ENCODE data around the gene ENTPD1. TPM values are rescaled to one million over a fixed set of nuclear protein-coding genes. Genes with fewer than 3 reads are reported as not detected.
"Not testable (repeated sequence)": the region's sequence is repeated elsewhere in the genome, so short reads cannot be mapped to it uniquely, and the experiment has no call there.

The ENTPD1 gene
- total and polyA plus RNA-seq, 10 of the 15 experiments (the other 5 are each of a cell fraction or from before 2014, with no cell fraction given): 110 to 413 (median 161) TPM

DNA sequence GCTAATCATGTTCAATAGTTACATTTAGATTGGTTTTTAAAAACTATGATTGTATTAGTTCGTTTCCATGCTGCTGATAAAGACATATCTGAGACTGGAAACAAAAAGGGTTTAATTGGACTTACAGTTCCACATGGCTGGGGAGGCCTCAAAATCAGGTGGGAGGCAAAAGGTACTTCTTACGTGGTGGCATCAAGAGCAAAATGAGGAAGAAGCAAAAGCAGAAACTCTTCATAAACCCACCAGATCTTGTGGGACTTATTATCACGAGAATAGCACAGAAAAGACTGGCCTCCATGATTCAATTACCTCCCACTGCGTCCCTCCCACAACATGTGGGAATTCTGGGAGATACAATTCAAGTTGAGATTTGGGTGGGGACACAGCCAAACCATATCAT, 117.7 kb downstream of the ENTPD1 start (continued):
- TF ChIP-seq, protein P1, sequence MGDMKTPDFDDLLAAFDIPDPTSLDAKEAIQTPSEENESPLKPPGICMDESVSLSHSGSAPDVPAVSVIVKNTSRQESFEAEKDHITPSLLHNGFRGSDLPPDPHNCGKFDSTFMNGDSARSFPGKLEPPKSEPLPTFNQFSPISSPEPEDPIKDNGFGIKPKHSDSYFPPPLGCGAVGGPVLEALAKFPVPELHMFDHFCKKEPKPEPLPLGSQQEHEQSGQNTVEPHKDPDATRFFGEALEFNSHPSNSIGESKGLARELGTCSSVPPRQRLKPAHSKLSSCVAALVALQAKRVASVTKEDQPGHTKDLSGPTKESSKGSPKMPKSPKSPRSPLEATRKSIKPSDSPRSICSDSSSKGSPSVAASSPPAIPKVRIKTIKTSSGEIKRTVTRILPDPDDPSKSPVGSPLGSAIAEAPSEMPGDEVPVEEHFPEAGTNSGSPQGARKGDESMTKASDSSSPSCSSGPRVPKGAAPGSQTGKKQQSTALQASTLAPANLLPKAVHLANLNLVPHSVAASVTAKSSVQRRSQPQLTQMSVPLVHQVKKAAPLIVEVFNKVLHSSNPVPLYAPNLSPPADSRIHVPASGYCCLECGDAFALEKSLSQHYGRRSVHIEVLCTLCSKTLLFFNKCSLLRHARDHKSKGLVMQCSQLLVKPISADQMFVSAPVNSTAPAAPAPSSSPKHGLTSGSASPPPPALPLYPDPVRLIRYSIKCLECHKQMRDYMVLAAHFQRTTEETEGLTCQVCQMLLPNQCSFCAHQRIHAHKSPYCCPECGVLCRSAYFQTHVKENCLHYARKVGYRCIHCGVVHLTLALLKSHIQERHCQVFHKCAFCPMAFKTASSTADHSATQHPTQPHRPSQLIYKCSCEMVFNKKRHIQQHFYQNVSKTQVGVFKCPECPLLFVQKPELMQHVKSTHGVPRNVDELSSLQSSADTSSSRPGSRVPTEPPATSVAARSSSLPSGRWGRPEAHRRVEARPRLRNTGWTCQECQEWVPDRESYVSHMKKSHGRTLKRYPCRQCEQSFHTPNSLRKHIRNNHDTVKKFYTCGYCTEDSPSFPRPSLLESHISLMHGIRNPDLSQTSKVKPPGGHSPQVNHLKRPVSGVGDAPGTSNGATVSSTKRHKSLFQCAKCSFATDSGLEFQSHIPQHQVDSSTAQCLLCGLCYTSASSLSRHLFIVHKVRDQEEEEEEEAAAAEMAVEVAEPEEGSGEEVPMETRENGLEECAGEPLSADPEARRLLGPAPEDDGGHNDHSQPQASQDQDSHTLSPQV (IDR thresholded peaks at IDR 0.05): no peak
- TF ChIP-seq CHD1 (IDR thresholded peaks at IDR 0.05; ENCODE audit: low read depth, low read length) (no peak), SPI1 (IDR thresholded peaks at IDR 0.05; ENCODE audit: borderline replicate concordance, insufficient read depth, low read depth, low read length) (peak; percentile 16; the same call in 1 of the 2 replicates), ZSCAN29 (IDR thresholded peaks at IDR 0.05) (no peak)

DNA sequence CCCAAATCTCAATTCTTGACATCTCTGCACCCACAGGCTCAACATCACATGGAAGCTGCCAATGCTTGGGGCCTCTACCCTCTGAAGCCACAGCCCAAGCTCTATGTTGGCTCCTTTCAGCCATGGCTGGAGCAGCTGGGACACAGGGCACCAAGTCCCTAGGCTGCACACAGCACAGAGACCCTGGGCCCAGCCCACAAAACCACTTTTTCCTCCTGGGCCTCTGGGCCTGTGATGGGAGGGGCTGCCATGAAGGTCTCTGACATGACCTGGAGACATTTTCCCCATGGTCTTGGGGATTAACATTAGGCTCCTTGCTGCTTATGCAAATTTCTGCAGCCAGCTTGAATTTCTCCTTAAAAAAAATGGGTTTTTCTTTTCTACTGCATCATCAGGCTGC, 118.8 kb downstream of the ENTPD1 start:
- H3K79me2 ChIP-seq (ENCODE audit: control insufficient read depth, insufficient read depth, low read length); BruUV-seq (replicated peaks); H3K27me3 ChIP-seq (replicated peaks in 1 of 2; ENCODE audit: control insufficient read depth in 2 of 2, insufficient read depth in 2 of 2, low read length in 1 of 2); H3K4me3 ChIP-seq; DNase-seq (ENCODE audit: low read depth, low spot score); H3K9me3 ChIP-seq (replicated peaks; ENCODE audit: control insufficient read depth, insufficient read depth, low read length); in situ Hi-C loops (cut with MboI); H3K4me2 ChIP-seq (ENCODE audit: control insufficient read depth, insufficient read depth); H4K20me1 ChIP-seq (ENCODE audit: control insufficient read depth, insufficient read depth); intact Hi-C loops (cut with micrococcal nuclease; ENCODE audit: unreplicated experiment); H3K4me1 ChIP-seq (ENCODE audit: control insufficient read depth, insufficient read depth, low read length); H3K9ac ChIP-seq (ENCODE audit: control insufficient read depth, insufficient read depth, low read length); H2AFZ ChIP-seq (ENCODE audit: control insufficient read depth, low read depth, low read length); POLR2A ChIA-PET; H3K27ac ChIP-seq (ENCODE audit: control insufficient read depth, insufficient read depth); ATAC-seq; FAIRE-seq: not testable (repeated sequence)
- H3K36me3 ChIP-seq (ENCODE audit: control insufficient read depth in 2 of 2, insufficient read depth in 2 of 2, low read length in 1 of 2): peaks cover 6 to 15% of the 10 kb centered on the region in 2 experiments; a peak in 2 of 4 replicates
- ChIA-PET CTCF (interaction anchor here (0.9 to 1.6 kb wide), 2 partner anchors 9 to 181 kb away, joined by 3 to 4 read pairs; partner anchors contain the start of gene TCTN3), RAD21 (ENCODE audit: unreplicated experiment) (interaction anchor here (1.8 kb wide), 1 partner anchor 181 kb away, joined by 6 read pairs; the partner anchor contains the start of gene TCTN3), SMC1A (ENCODE audit: uncharacterized antibody, unreplicated experiment) (interaction anchor here (1.7 kb wide), 1 partner anchor 9 kb away, joined by 5 read pairs; no protein-coding TSS in a partner anchor)
- TF ChIP-seq, protein P2, sequence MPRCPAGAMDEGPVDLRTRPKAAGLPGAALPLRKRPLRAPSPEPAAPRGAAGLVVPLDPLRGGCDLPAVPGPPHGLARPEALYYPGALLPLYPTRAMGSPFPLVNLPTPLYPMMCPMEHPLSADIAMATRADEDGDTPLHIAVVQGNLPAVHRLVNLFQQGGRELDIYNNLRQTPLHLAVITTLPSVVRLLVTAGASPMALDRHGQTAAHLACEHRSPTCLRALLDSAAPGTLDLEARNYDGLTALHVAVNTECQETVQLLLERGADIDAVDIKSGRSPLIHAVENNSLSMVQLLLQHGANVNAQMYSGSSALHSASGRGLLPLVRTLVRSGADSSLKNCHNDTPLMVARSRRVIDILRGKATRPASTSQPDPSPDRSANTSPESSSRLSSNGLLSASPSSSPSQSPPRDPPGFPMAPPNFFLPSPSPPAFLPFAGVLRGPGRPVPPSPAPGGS (IDR thresholded peaks at IDR 0.05; ENCODE audit: borderline replicate concordance, insufficient read depth, low read depth, low read length, poor library complexity, severe bottlenecking): peak; percentile 18
